Panc1 (cell line): ENCODE measurements around the gene SMTN. TPM values are rescaled to one million over a fixed set of nuclear protein-coding genes. Genes with fewer than 3 reads are reported as not detected.

Experiments
- ATAC-seq: fragments of 200-7000 bp; cut with Tn5 transposase; 2 replicates; pipeline ENCODE4 v1.9.1; 2020; ENCODE audit warnings: mild to moderate bottlenecking, moderate library complexity
- BruUV-seq: library from RNA; stranded (reverse); fragments of 400-500 nt; replicated peaks from 2 replicates; lab custom pipeline; 2021; lab: Mats Ljungman, UMichigan
- CTCF ChIA-PET: fragments of 300-600 bp; sonication (Branson Sonifier 250); formaldehyde crosslinking; loops from one replicate; lab custom pipeline; 2022; ENCODE audit warnings: antibody characterized with exemption; lab: Charles Lee
- POLR2A ChIA-PET: fragments of 300-600 bp; sonication (Branson Sonifier 250); formaldehyde crosslinking; loops from one replicate; lab custom pipeline; 2022; ENCODE audit warnings: antibody characterized with exemption; lab: Charles Lee
- DNase-seq: peaks from one replicate; pipeline ENCODE4 v3.0.0-alpha.2; 2010; ENCODE audit warnings: low read depth, low spot score
- H3K27ac ChIP-seq: 2 replicates; pipeline ENCODE4 v1.5.1; 2011; ENCODE audit warnings: mild to moderate bottlenecking, low read length, inconsistent platforms
- H3K27me3 ChIP-seq: fragments of 200-500 bp; sonication (Bioruptor generic); 2 replicates; pipeline ENCODE4 v1.6.0; 2014; ENCODE audit warnings: low read length, inconsistent platforms; ENCODE audit not compliant: control insufficient read depth, insufficient read depth
- H3K36me3 ChIP-seq: fragments of 200-500 bp; sonication (Bioruptor generic); 2 replicates; pipeline ENCODE4 v1.5.1; 2014; ENCODE audit warnings: inconsistent platforms, mild to moderate bottlenecking, low read length, moderate library complexity; ENCODE audit not compliant: control insufficient read depth, insufficient read depth
- H3K4me1 ChIP-seq: 2 replicates; pipeline ENCODE4 v1.5.1; 2011; ENCODE audit warnings: inconsistent platforms, mild to moderate bottlenecking, low read length, moderate library complexity; ENCODE audit not compliant: control insufficient read depth, insufficient read depth
- H3K4me3 ChIP-seq, 2 experiments: 2 replicates each; pipeline ENCODE4 v1.5.1; 2011 to 2012; ENCODE audit warnings: low read depth in 2 of 2, low read length in 2 of 2, mild to moderate bottlenecking in 2 of 2, inconsistent platforms in 1 of 2, moderate library complexity in 1 of 2
- H3K9me3 ChIP-seq: fragments of 200-500 bp; sonication (Bioruptor generic); 2 replicates; pipeline ENCODE4 v1.5.1; 2014; ENCODE audit warnings: low read depth, mild to moderate bottlenecking, inconsistent platforms, low read length, moderate library complexity; ENCODE audit not compliant: control insufficient read depth, insufficient read depth
- CTCF ChIP-seq: fragments of 450-650 bp; IDR thresholded peaks from 2 replicates; pipeline ENCODE4 v1.5.1; 2017; ENCODE audit warnings: mild to moderate bottlenecking
- POLR2AphosphoS5 ChIP-seq: IDR thresholded peaks from 2 replicates; pipeline ENCODE4 v1.6.1; 2012; ENCODE audit warnings: mild to moderate bottlenecking, low read depth, low read length, moderate library complexity
- SIN3A ChIP-seq: IDR thresholded peaks from 2 replicates; pipeline ENCODE4 v1.6.1; 2012; ENCODE audit warnings: low read depth, mild to moderate bottlenecking, low read length, moderate library complexity, borderline replicate concordance; ENCODE audit not compliant: insufficient read depth
- TCF7L2 ChIP-seq: IDR thresholded peaks from 2 replicates; pipeline ENCODE4 v1.6.1; 2011; ENCODE audit warnings: mild to moderate bottlenecking, low read depth, low read length, inconsistent platforms
- in situ Hi-C: cut with HindIII; loops from 2 replicates; pipeline ENCODE4 v1.10.0; 2016; ENCODE audit warnings: low sequenced_read_pairs, low pct_unique_long_range_greater_than_20kb
- intact Hi-C: fragments of 100-400 bp; cut with micrococcal nuclease; formaldehyde crosslinking; loops from one replicate; pipeline ENCODE4 v1.10.0; 2022; ENCODE audit not compliant: unreplicated experiment
- total RNA-seq: library from RNA; stranded (reverse); gene quantifications from one replicate; pipeline ENCODE4 v1.2.1, GENCODE V29; 2021; ENCODE audit not compliant: unreplicated experiment
- TF ChIP-seq, protein P1 (sequence below), 2 experiments: IDR thresholded peaks; 2 replicates each; pipeline ENCODE4 v1.6.1; 2011 to 2012; ENCODE audit warnings: low read depth in 2 of 2, control low read depth in 1 of 2, low read length in 1 of 2, mild to moderate bottlenecking in 1 of 2, moderate library complexity in 1 of 2; ENCODE audit not compliant: insufficient read depth in 1 of 2

The SMTN gene
- total RNA-seq, 1 experiment from 2014 or later: 71.7 TPM

- peak; percentile 66 for ATAC-seq
- POLR2A ChIA-PET: no interaction called here
- no TSS peak for BruUV-seq
Observed at GRCh38 chr22:31148488-31148887, 67.4 kb downstream of the SMTN start.

GRCh38 chr22:31148953-31149627 lies 68.0 kb downstream of the SMTN start:
- ATAC-seq (peak; percentile 99), DNase-seq (peak; percentile 67)
- BruUV-seq: no TSS peak
- H3K27me3 ChIP-seq: no peaks in the 10 kb centered on the region
- no peaks in the 10 kb centered on the region for H3K36me3 ChIP-seq
- no peaks in the 10 kb centered on the region for H3K4me1 ChIP-seq
- CTCF ChIA-PET: interaction anchor here (1.0 to 1.4 kb wide), 3 partner anchors 41 to 64 kb away, joined by 3 to 4 read pairs (median 4); partner anchors contain the start of gene SELENOM
- intact Hi-C loops: no loop called here
- H3K4me3 ChIP-seq: no peak overlapping the region
- POLR2A ChIA-PET: no interaction called here
- in situ Hi-C loops: no loop called here
- H3K9me3 ChIP-seq: no peaks in the 10 kb centered on the region
- H3K27ac ChIP-seq: peak overlapping the region; percentile 34; the same call in 1 of the 2 replicates
- TF ChIP-seq, protein P1, sequence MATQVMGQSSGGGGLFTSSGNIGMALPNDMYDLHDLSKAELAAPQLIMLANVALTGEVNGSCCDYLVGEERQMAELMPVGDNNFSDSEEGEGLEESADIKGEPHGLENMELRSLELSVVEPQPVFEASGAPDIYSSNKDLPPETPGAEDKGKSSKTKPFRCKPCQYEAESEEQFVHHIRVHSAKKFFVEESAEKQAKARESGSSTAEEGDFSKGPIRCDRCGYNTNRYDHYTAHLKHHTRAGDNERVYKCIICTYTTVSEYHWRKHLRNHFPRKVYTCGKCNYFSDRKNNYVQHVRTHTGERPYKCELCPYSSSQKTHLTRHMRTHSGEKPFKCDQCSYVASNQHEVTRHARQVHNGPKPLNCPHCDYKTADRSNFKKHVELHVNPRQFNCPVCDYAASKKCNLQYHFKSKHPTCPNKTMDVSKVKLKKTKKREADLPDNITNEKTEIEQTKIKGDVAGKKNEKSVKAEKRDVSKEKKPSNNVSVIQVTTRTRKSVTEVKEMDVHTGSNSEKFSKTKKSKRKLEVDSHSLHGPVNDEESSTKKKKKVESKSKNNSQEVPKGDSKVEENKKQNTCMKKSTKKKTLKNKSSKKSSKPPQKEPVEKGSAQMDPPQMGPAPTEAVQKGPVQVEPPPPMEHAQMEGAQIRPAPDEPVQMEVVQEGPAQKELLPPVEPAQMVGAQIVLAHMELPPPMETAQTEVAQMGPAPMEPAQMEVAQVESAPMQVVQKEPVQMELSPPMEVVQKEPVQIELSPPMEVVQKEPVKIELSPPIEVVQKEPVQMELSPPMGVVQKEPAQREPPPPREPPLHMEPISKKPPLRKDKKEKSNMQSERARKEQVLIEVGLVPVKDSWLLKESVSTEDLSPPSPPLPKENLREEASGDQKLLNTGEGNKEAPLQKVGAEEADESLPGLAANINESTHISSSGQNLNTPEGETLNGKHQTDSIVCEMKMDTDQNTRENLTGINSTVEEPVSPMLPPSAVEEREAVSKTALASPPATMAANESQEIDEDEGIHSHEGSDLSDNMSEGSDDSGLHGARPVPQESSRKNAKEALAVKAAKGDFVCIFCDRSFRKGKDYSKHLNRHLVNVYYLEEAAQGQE (IDR thresholded peaks at IDR 0.05; ENCODE audit: insufficient read depth in 1 of 2, low read depth in 2 of 2, low read length in 1 of 2): no peak
- TF ChIP-seq SIN3A: no peak
- TF ChIP-seq CTCF: peak; percentile 93

More at GRCh38 chr22:31148488-31148887, 67.4 kb downstream of the SMTN start:
- no peaks in the 10 kb centered on the region for H3K4me1 ChIP-seq
- TF ChIP-seq POLR2AphosphoS5 (no peak), SIN3A (no peak), TCF7L2 (no peak), CTCF (no peak)
- TF ChIP-seq, protein P1 (IDR thresholded peaks at IDR 0.05; ENCODE audit: insufficient read depth in 1 of 2, low read depth in 2 of 2, low read length in 1 of 2): no peak
- H3K4me3 ChIP-seq: no peak overlapping the region
- intact Hi-C loops: no loop called here
- CTCF ChIA-PET: interaction anchor here (1.0 to 1.4 kb wide), 3 partner anchors 40 to 64 kb away, joined by 3 to 4 read pairs (median 4); partner anchors contain the start of gene SELENOM
- in situ Hi-C loops: no loop called here
- H3K27ac ChIP-seq: peak overlapping the region; percentile 34; the same call in 1 of the 2 replicates
- H3K27me3 ChIP-seq: no peaks in the 10 kb centered on the region
- DNase-seq: no peak
- no peaks in the 10 kb centered on the region for H3K9me3 ChIP-seq
- no peaks in the 10 kb centered on the region for H3K36me3 ChIP-seq
